Measurements from ENCODE around the gene ADISSP. TPM values are rescaled to one million over a fixed set of nuclear protein-coding genes. Genes with fewer than 3 reads are reported as not detected.

Gene ADISSP
- polyA plus RNA-seq, 3 donors, result 59.6 to 78.5 (median 68.5) TPM

- no peaks in the 10 kb centered on the region for H3K9me3 ChIP-seq (replicated peaks in 1 of 2; ENCODE audit: control insufficient read depth in 1 of 2, insufficient read depth in 1 of 2, low read length in 2 of 2)
- H3K36me3 Mint-ChIP-seq, result peaks cover 59 to 75% of the 10 kb centered on the region in 2 donors
- no peak for DNase-seq
- peak overlapping the region in 2 of 7 donors; percentile 59 to 72 for H3K27ac Mint-ChIP-seq
- peaks cover 54% of the 10 kb centered on the region for H3K79me2 ChIP-seq (ENCODE audit: insufficient read depth, low read length)
- peaks cover 49% of the 10 kb centered on the region for H3K4me1 Mint-ChIP-seq
- H3K9ac ChIP-seq (ENCODE audit: insufficient read depth, low read length, poor library complexity, severe bottlenecking), result no peak overlapping the region
- H3K27me3 ChIP-seq (ENCODE audit: control insufficient read depth in 2 of 2, insufficient read depth in 2 of 2, low read length in 2 of 2), result no peaks in the 10 kb centered on the region
- H4K20me1 ChIP-seq (ENCODE audit: insufficient read depth, low read length), result peaks cover 55% of the 10 kb centered on the region
- WGBS (ENCODE audit: insufficient coverage), result 95% methylated on average over 4 of the region's 5 CpGs
- intact Hi-C loops (cut with micrococcal nuclease), result no loop called here
- H3K27ac ChIP-seq (ENCODE audit: low read depth in 1 of 2, low read length in 2 of 2), result peak overlapping the region in 1 of 2 donors; percentile 32
- H3K4me3 ChIP-seq (replicated peaks in 1 of 3; ENCODE audit: low read depth in 2 of 3, low read length in 3 of 3), result no peak overlapping the region
- peaks cover 54 to 80% of the 10 kb centered on the region in 2 donors for H3K36me3 ChIP-seq (replicated peaks in 1 of 2; ENCODE audit: control insufficient read depth in 1 of 2, insufficient read depth in 2 of 2, low read length in 2 of 2)
- no peak for TF ChIP-seq CTCF (IDR thresholded peaks at IDR 0.05)
- H3K4me2 ChIP-seq (replicated peaks; ENCODE audit: extremely low read depth, low read length, poor library complexity, severe bottlenecking), result no peak overlapping the region
- H3K9me3 Mint-ChIP-seq, result no peaks in the 10 kb centered on the region
- H3K27me3 Mint-ChIP-seq (ENCODE audit: low read depth in 3 of 3), result peaks cover 0 to 6% (median 0%) of the 10 kb centered on the region in 3 donors
- H3K4me1 ChIP-seq (ENCODE audit: control insufficient read depth in 1 of 2, insufficient read depth in 2 of 2, low read length in 2 of 2), result peaks cover 24 to 45% of the 10 kb centered on the region in 2 donors
- H2AFZ ChIP-seq (ENCODE audit: insufficient read depth, low read depth, low read length, poor library complexity, severe bottlenecking), result no peak overlapping the region
- H3K4me3 Mint-ChIP-seq, result no peak overlapping the region
These were observed 11.6 kb downstream of the ADISSP start for GRCh38 chr20:3755814-3756480.

GRCh38 chr20:3755269-3755668 is 12.3 kb downstream of the ADISSP start:
- TF ChIP-seq CTCF (IDR thresholded peaks at IDR 0.05), result no peak
- Histone ChIP-seq H3K27ac (ENCODE audit: low read depth in 1 of 2, low read length in 2 of 2) (peak overlapping the region; percentile 3 to 48), H3K4me2 (replicated peaks; ENCODE audit: extremely low read depth, low read length, poor library complexity, severe bottlenecking) (no peak overlapping the region), H4K20me1 (ENCODE audit: insufficient read depth, low read length) (peaks cover 55% of the 10 kb centered on the region), H3K9ac (ENCODE audit: insufficient read depth, low read length, poor library complexity, severe bottlenecking) (no peak overlapping the region), H3K4me1 (ENCODE audit: control insufficient read depth in 1 of 2, insufficient read depth in 2 of 2, low read length in 2 of 2) (peaks cover 24 to 45% of the 10 kb centered on the region in 2 donors), H3K79me2 (ENCODE audit: insufficient read depth, low read length) (peaks cover 47% of the 10 kb centered on the region), H3K4me3 (replicated peaks in 1 of 3; ENCODE audit: low read depth in 2 of 3, low read length in 3 of 3) (no peak overlapping the region), H3K9me3 (replicated peaks in 1 of 2; ENCODE audit: control insufficient read depth in 1 of 2, insufficient read depth in 1 of 2, low read length in 2 of 2) (no peaks in the 10 kb centered on the region), H3K36me3 (replicated peaks in 1 of 2; ENCODE audit: control insufficient read depth in 1 of 2, insufficient read depth in 2 of 2, low read length in 2 of 2) (peaks cover 52 to 78% of the 10 kb centered on the region in 2 donors), H3K27me3 (ENCODE audit: control insufficient read depth in 2 of 2, insufficient read depth in 2 of 2, low read length in 2 of 2) (no peaks in the 10 kb centered on the region), H2AFZ (ENCODE audit: insufficient read depth, low read depth, low read length, poor library complexity, severe bottlenecking) (no peak overlapping the region)
- Mint-ChIP-seq H3K27ac (peak overlapping the region in 4 of 7 donors; percentile 8 to 72 (median 53)), H3K27me3 (ENCODE audit: low read depth in 3 of 3) (peaks cover 0 to 6% (median 0%) of the 10 kb centered on the region in 3 donors), H3K36me3 (peaks cover 60 to 78% of the 10 kb centered on the region in 2 donors), H3K9me3 (no peaks in the 10 kb centered on the region), H3K4me3 (no peak overlapping the region), H3K4me1 (peaks cover 46% of the 10 kb centered on the region)
- no peak for DNase-seq
- intact Hi-C loops (cut with micrococcal nuclease), result no loop called here
- WGBS (ENCODE audit: insufficient coverage), result 100% methylated on average over 1 of the region's 7 CpGs

All from CD14-positive monocyte (primary cell).